Measurements from ENCODE around the gene TM2D3. TPM values are rescaled to one million over a fixed set of nuclear protein-coding genes. Genes with fewer than 3 reads are reported as not detected.

Gene TM2D3
- total and polyA plus RNA-seq, 2 donors (not counting 3 experiments of a cell fraction or from before 2014, with no cell fraction given), result 34.3 to 51.5 TPM

GRCh38 chr15:101604124-101604874, 47.9 kb downstream of the TM2D3 start:
- Histone ChIP-seq H2AFZ (ENCODE audit: low read depth, low read length) (no peak overlapping the region), H3K27ac (ENCODE audit: insufficient read depth, low read depth, low read length) (no peak overlapping the region), H3K4me1 (ENCODE audit: control insufficient read depth, extremely low read depth, insufficient read depth, low read length) (no peaks in the 10 kb centered on the region), H3K79me2 (ENCODE audit: control insufficient read depth, insufficient read depth, low read length) (no peaks in the 10 kb centered on the region), H3K9me3 (replicated peaks; ENCODE audit: control insufficient read depth, insufficient read depth, low read length) (no peaks in the 10 kb centered on the region), H3K9ac (replicated peaks; ENCODE audit: extremely low read depth, insufficient read depth, low read length) (no peak overlapping the region), H3K27me3 (ENCODE audit: control insufficient read depth in 2 of 2, insufficient read depth in 2 of 2, low read length in 2 of 2) (no peaks in the 10 kb centered on the region), H3K36me3 (ENCODE audit: control insufficient read depth in 2 of 2, extremely low read depth in 1 of 2, insufficient read depth in 2 of 2, low read length in 2 of 2) (no peaks in the 10 kb centered on the region), H3K4me3 (replicated peaks in 1 of 3; ENCODE audit: insufficient read depth in 1 of 3, low read depth in 1 of 3, low read length in 3 of 3) (no peak overlapping the region), H3K9me1 (replicated peaks; ENCODE audit: control insufficient read depth, extremely low read depth, insufficient read depth, low read length) (no peaks in the 10 kb centered on the region), H3K4me2 (ENCODE audit: insufficient read depth, low read length) (no peak overlapping the region), H4K20me1 (replicated peaks; ENCODE audit: control insufficient read depth, extremely low read depth, insufficient read depth, low read length) (no peaks in the 10 kb centered on the region)
- DNase-seq (ENCODE audit: low read depth, low spot score) (no peak), FAIRE-seq (no peak)
- CTCF ChIA-PET, result interaction anchor here (1.0 to 1.3 kb wide), 2 partner anchors 13 to 35 kb away, joined by 3 read pairs; no protein-coding TSS in a partner anchor
- no TSS peak for BruUV-seq (replicated peaks)
- intact Hi-C loops (cut with micrococcal nuclease), result no loop called here
- TF ChIP-seq EZH2 (IDR thresholded peaks at IDR 0.05; ENCODE audit: borderline replicate concordance, low read depth, low read length, severe bottlenecking) (no peak), FOS (IDR thresholded peaks at IDR 0.05; ENCODE audit: borderline replicate concordance, insufficient read depth, low read length) (no peak), MAX (IDR thresholded peaks at IDR 0.05; ENCODE audit: insufficient read depth, insufficient read length) (no peak), CTCF (IDR thresholded peaks at IDR 0.05; ENCODE audit: extremely low read depth in 1 of 2, insufficient read depth in 1 of 2, low read depth in 1 of 2, low read length in 2 of 2) (no peak), POLR2AphosphoS5 (IDR thresholded peaks at IDR 0.05; ENCODE audit: insufficient read depth, low read depth, low read length) (no peak), POLR2A (IDR thresholded peaks at IDR 0.05; ENCODE audit: low read depth, low read length) (no peak), GATA2 (IDR thresholded peaks at IDR 0.05; ENCODE audit: insufficient read depth, insufficient read length, low read depth, low read length) (no peak), JUN (IDR thresholded peaks at IDR 0.05; ENCODE audit: borderline replicate concordance, insufficient read depth, insufficient read length, low read depth) (no peak), MYC (IDR thresholded peaks at IDR 0.05; ENCODE audit: low read depth, low read length) (no peak)
- dilution Hi-C loops (cut with MboI; ENCODE audit: extremely low pct_ligation_motif_present, low sequenced_read_pairs), result no loop called here
- POLR2A ChIA-PET, result no interaction called here
